HG03439 (cell line): ENCODE measurements around the gene TMEM176A.

Experiments used
- ATAC-seq: cut with Tn5 transposase; IDR thresholded peaks from one replicate; pipeline ENCODE4 v1.9.1; 2021; ENCODE audit warnings: mild to moderate bottlenecking, moderate library complexity; ENCODE audit not compliant: unreplicated experiment

Gene TMEM176A

GRCh38 chr7:150846291-150847115 is 45.9 kb downstream of the TMEM176A start:
- ATAC-seq, result no peak

- ATAC-seq, result no peak
Measured at GRCh38 chr7:150847536-150847935, 47.0 kb downstream of the TMEM176A start.

GRCh38 chr7:150848111-150848510 is 47.5 kb downstream of the TMEM176A start:
- ATAC-seq, result no peak

DNA sequence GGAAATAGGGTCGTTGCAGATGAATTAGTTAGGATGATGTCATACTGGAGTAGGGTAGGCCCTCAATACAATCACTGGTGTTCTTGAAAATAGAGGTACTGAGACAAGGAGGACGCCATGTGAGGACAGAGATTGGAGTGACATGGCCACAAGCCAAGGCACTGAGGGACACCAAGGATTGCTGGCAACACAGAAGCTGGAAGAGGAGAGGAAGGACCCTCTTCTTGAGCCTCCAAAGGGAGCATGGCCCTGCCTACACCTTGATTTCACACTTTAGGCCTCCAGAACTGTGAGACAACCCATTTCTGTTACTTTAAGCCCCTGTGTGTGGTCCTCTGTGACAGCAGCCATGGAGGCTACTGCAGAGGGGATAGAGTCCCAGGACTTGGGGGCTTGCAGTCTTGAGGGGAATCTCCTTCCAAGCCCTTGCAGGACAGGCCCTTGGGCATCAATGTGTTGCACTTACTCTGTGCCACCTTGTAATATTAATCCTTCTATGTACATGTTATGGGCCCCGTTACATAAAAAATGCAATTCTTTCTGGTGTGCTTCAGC is 48.1 kb downstream of the TMEM176A start:
- ATAC-seq, result no peak

- no peak for ATAC-seq
Measured at GRCh38 chr7:150849204-150849775, 48.7 kb downstream of the TMEM176A start.

GRCh38 chr7:150850273-150850672 is 49.7 kb downstream of the TMEM176A start:
- ATAC-seq, result no peak

GRCh38 chr7:150851492-150852370 is 51.2 kb downstream of the TMEM176A start:
- ATAC-seq, result no peak

DNA sequence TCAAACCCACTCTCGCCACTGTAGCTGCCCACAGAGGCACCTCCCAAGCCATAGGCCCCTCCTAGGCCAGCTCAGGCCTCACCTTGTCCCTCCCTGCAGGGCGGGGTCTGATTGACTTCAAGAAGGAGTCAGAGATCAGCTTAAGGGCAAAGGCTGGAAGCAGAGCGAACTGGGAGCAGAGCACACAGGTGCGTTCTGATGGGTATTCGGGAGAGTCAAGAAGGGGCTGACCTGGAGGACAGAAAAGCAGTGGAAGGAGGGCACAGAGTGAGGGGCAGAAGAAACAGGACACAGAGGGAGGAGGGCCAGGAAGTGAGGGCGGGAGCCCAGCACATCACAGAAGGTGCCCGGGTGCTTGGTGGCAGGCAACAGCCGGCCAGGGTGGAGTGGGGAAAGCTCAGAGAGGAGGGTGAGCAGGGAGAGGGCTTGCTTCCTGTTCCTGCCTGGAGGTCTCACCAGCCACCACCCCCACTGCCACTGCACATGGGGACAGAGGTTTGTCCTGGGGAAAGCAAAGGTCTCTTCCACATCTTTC is 51.9 kb downstream of the TMEM176A start, which contains the start of gene AOC1:
Gene AOC1 (plus strand): TSS at position 147 of the 535 bp plus-strand sequence. CDS start 3,954 bp downstream, outside the sequence.
- ATAC-seq, result no peak

- ATAC-seq, result no peak
Measured at GRCh38 chr7:150854066-150855000, 53.8 kb downstream of the TMEM176A start.
